Measurements from ENCODE around the gene KIF7.

The KIF7 gene

GRCh38 chr15:89632563-89633430, 22.5 kb downstream of the KIF7 start:
- Mint-ChIP-seq H3K4me1 (no peaks in the 10 kb centered on the region), H3K4me3 (no peak overlapping the region), H3K36me3 (ENCODE audit: insufficient read depth) (peaks cover 6% of the 10 kb centered on the region), H3K27ac (ENCODE audit: low read depth) (no peak overlapping the region), H3K27me3 (peaks cover 9% of the 10 kb centered on the region), H3K9me3 (no peaks in the 10 kb centered on the region)
- ATAC-seq (replicated peaks; ENCODE audit: extremely low read depth, poor library complexity, severe bottlenecking) (no peak), DNase-seq (ENCODE audit: low spot score in 2 of 2) (no peak)

- peak overlapping the region; percentile 59 for H3K27ac Mint-ChIP-seq (ENCODE audit: low read depth)
- ATAC-seq (replicated peaks; ENCODE audit: extremely low read depth, poor library complexity, severe bottlenecking) = no peak
- no peaks in the 10 kb centered on the region for H3K9me3 Mint-ChIP-seq
Measured at GRCh38 chr15:89631902-89632264, 23.4 kb downstream of the KIF7 start.

GRCh38 chr15:89630974-89631901, 24.0 kb downstream of the KIF7 start:
- no peak for ATAC-seq (replicated peaks; ENCODE audit: extremely low read depth, poor library complexity, severe bottlenecking)
- H3K4me3 Mint-ChIP-seq = no peak overlapping the region

More at GRCh38 chr15:89631902-89632264, 23.4 kb downstream of the KIF7 start:
- no peak overlapping the region for H3K4me3 Mint-ChIP-seq
- peaks cover 9% of the 10 kb centered on the region for H3K27me3 Mint-ChIP-seq
- H3K4me1 Mint-ChIP-seq = no peaks in the 10 kb centered on the region
- DNase-seq (ENCODE audit: low spot score in 2 of 2) = no peak
- H3K36me3 Mint-ChIP-seq (ENCODE audit: insufficient read depth) = peaks cover 6% of the 10 kb centered on the region

GRCh38 chr15:89630260-89630659, 25.0 kb downstream of the KIF7 start:
- H3K9me3 Mint-ChIP-seq = no peaks in the 10 kb centered on the region
- H3K27me3 Mint-ChIP-seq = peaks cover 9% of the 10 kb centered on the region
- no peak overlapping the region for H3K4me3 Mint-ChIP-seq
- DNase-seq (ENCODE audit: low spot score in 2 of 2) (no peak), ATAC-seq (replicated peaks; ENCODE audit: extremely low read depth, poor library complexity, severe bottlenecking) (no peak)
- H3K27ac Mint-ChIP-seq (ENCODE audit: low read depth) = no peak overlapping the region
- H3K4me1 Mint-ChIP-seq = no peaks in the 10 kb centered on the region
- H3K36me3 Mint-ChIP-seq (ENCODE audit: insufficient read depth) = peaks cover 6% of the 10 kb centered on the region

More at GRCh38 chr15:89630974-89631901, 24.0 kb downstream of the KIF7 start:
- no peak for DNase-seq (ENCODE audit: low spot score in 2 of 2)
- H3K9me3 Mint-ChIP-seq = no peaks in the 10 kb centered on the region
- peaks cover 9% of the 10 kb centered on the region for H3K27me3 Mint-ChIP-seq
- peaks cover 6% of the 10 kb centered on the region for H3K36me3 Mint-ChIP-seq (ENCODE audit: insufficient read depth)
- no peaks in the 10 kb centered on the region for H3K4me1 Mint-ChIP-seq
- peak overlapping the region; percentile 59 for H3K27ac Mint-ChIP-seq (ENCODE audit: low read depth)

GRCh38 chr15:89629829-89630228, 25.4 kb downstream of the KIF7 start:
- no peak overlapping the region for H3K27ac Mint-ChIP-seq (ENCODE audit: low read depth)
- H3K36me3 Mint-ChIP-seq (ENCODE audit: insufficient read depth) = peaks cover 5% of the 10 kb centered on the region
- no peak for ATAC-seq (replicated peaks; ENCODE audit: extremely low read depth, poor library complexity, severe bottlenecking)

GRCh38 chr15:89628806-89629715, 26.2 kb downstream of the KIF7 start:
- Mint-ChIP-seq H3K4me3 (no peak overlapping the region), H3K36me3 (ENCODE audit: insufficient read depth) (peaks cover 4% of the 10 kb centered on the region), H3K9me3 (no peaks in the 10 kb centered on the region), H3K27me3 (peaks cover 8% of the 10 kb centered on the region), H3K4me1 (no peaks in the 10 kb centered on the region), H3K27ac (ENCODE audit: low read depth) (no peak overlapping the region)
- DNase-seq (ENCODE audit: low spot score in 2 of 2) = no peak
- ATAC-seq (replicated peaks; ENCODE audit: extremely low read depth, poor library complexity, severe bottlenecking) = no peak

More at GRCh38 chr15:89629829-89630228, 25.4 kb downstream of the KIF7 start:
- DNase-seq (ENCODE audit: low spot score in 2 of 2) = no peak
- Mint-ChIP-seq H3K4me3 (no peak overlapping the region), H3K4me1 (no peaks in the 10 kb centered on the region), H3K9me3 (no peaks in the 10 kb centered on the region), H3K27me3 (peaks cover 9% of the 10 kb centered on the region)

GRCh38 chr15:89628301-89628700, 27.0 kb downstream of the KIF7 start:
- DNase-seq (ENCODE audit: low spot score in 2 of 2) = no peak
- no peak overlapping the region for H3K4me3 Mint-ChIP-seq
- H3K27ac Mint-ChIP-seq (ENCODE audit: low read depth) = no peak overlapping the region
- peaks cover under 1% of the 10 kb centered on the region for H3K27me3 Mint-ChIP-seq
- H3K4me1 Mint-ChIP-seq = no peaks in the 10 kb centered on the region
- H3K9me3 Mint-ChIP-seq = no peaks in the 10 kb centered on the region
- H3K36me3 Mint-ChIP-seq (ENCODE audit: insufficient read depth) = peaks cover 2% of the 10 kb centered on the region
- no peak for ATAC-seq (replicated peaks; ENCODE audit: extremely low read depth, poor library complexity, severe bottlenecking)

- H3K27me3 Mint-ChIP-seq = no peaks in the 10 kb centered on the region
- H3K27ac Mint-ChIP-seq (ENCODE audit: low read depth) = no peak overlapping the region
- peaks cover 2% of the 10 kb centered on the region for H3K36me3 Mint-ChIP-seq (ENCODE audit: insufficient read depth)
- H3K9me3 Mint-ChIP-seq = no peaks in the 10 kb centered on the region
- no peak for ATAC-seq (replicated peaks; ENCODE audit: extremely low read depth, poor library complexity, severe bottlenecking)
- H3K4me1 Mint-ChIP-seq = no peaks in the 10 kb centered on the region
- no peak overlapping the region for H3K4me3 Mint-ChIP-seq
- DNase-seq (ENCODE audit: low spot score in 2 of 2) = no peak
Measured at GRCh38 chr15:89627256-89627970, 27.9 kb downstream of the KIF7 start.

GRCh38 chr15:89625716-89626115, 29.6 kb downstream of the KIF7 start:
- H3K4me3 Mint-ChIP-seq = no peak overlapping the region
- ATAC-seq (replicated peaks; ENCODE audit: extremely low read depth, poor library complexity, severe bottlenecking) = no peak
- H3K4me1 Mint-ChIP-seq = no peaks in the 10 kb centered on the region
- H3K27me3 Mint-ChIP-seq = no peaks in the 10 kb centered on the region
- peaks cover under 1% of the 10 kb centered on the region for H3K36me3 Mint-ChIP-seq (ENCODE audit: insufficient read depth)
- no peak overlapping the region for H3K27ac Mint-ChIP-seq (ENCODE audit: low read depth)
- H3K9me3 Mint-ChIP-seq = no peaks in the 10 kb centered on the region
- DNase-seq (ENCODE audit: low spot score in 2 of 2) = no peak

GRCh38 chr15:89623165-89623564, 32.1 kb downstream of the KIF7 start:
- Mint-ChIP-seq H3K36me3 (ENCODE audit: insufficient read depth) (no peaks in the 10 kb centered on the region), H3K27ac (ENCODE audit: low read depth) (no peak overlapping the region), H3K4me1 (no peaks in the 10 kb centered on the region), H3K27me3 (no peaks in the 10 kb centered on the region), H3K9me3 (no peaks in the 10 kb centered on the region), H3K4me3 (no peak overlapping the region)
- DNase-seq (ENCODE audit: low spot score in 2 of 2) (no peak), ATAC-seq (replicated peaks; ENCODE audit: extremely low read depth, poor library complexity, severe bottlenecking) (no peak)

GRCh38 chr15:89621547-89621946, 33.7 kb downstream of the KIF7 start:
- no peak for ATAC-seq (replicated peaks; ENCODE audit: extremely low read depth, poor library complexity, severe bottlenecking)
- H3K4me3 Mint-ChIP-seq = no peak overlapping the region
- H3K27ac Mint-ChIP-seq (ENCODE audit: low read depth) = no peak overlapping the region

More at GRCh38 chr15:89621547-89621946, 33.7 kb downstream of the KIF7 start:
- no peaks in the 10 kb centered on the region for H3K9me3 Mint-ChIP-seq
- H3K36me3 Mint-ChIP-seq (ENCODE audit: insufficient read depth) = no peaks in the 10 kb centered on the region
- no peaks in the 10 kb centered on the region for H3K27me3 Mint-ChIP-seq
- H3K4me1 Mint-ChIP-seq = no peaks in the 10 kb centered on the region
- no peak for DNase-seq (ENCODE audit: low spot score in 2 of 2)

Data from central memory CD8-positive, alpha-beta T cell (primary cell).